ENCODE results near the gene ARID5A. TPM values are rescaled to one million over a fixed set of nuclear protein-coding genes. Genes with fewer than 3 reads are reported as not detected.
A peak's percentile ranks its signal among the peaks of the same experiment; 100 is the strongest.

ARID5A gene
- total RNA-seq, 1 donor: 37.4 TPM

- DNase-seq (ENCODE audit: low read depth in 2 of 3, low spot score in 2 of 3): no peak
Measured at GRCh38 chr2:96591494-96591893, 54.9 kb downstream of the ARID5A start.

GRCh38 chr2:96594282-96594681, 57.7 kb downstream of the ARID5A start:
- no peak for DNase-seq (ENCODE audit: low read depth in 2 of 3, low spot score in 2 of 3)

GRCh38 chr2:96594691-96595152, 58.2 kb downstream of the ARID5A start:
- peak in 1 of 3 donors; percentile 47 for DNase-seq (ENCODE audit: low read depth in 2 of 3, low spot score in 2 of 3)

GRCh38 chr2:96596596-96596995, 60.0 kb downstream of the ARID5A start:
- no peak for DNase-seq (ENCODE audit: low read depth in 2 of 3, low spot score in 2 of 3)

- no peak for DNase-seq (ENCODE audit: low read depth in 2 of 3, low spot score in 2 of 3)
Measured at GRCh38 chr2:96599941-96600340, 63.4 kb downstream of the ARID5A start.

GRCh38 chr2:96601382-96602292, 65.1 kb downstream of the ARID5A start:
- peak in 1 of 3 donors; percentile 52 for DNase-seq (ENCODE audit: low read depth in 2 of 3, low spot score in 2 of 3)

Other genes with a start within 250 kb of the ARID5A start
- gene SNRNP200, start 231.2 kb upstream of the ARID5A start, total RNA-seq: 149 TPM
- 17.2 TPM for gene ITPRIPL1, start 211.4 kb upstream of the ARID5A start, total RNA-seq
- 2.2 TPM for gene NCAPH, start 201.0 kb upstream of the ARID5A start, total RNA-seq
- gene NEURL3, start 31.4 kb upstream of the ARID5A start, total RNA-seq: 0.27 TPM
- 72.7 TPM for gene KANSL3, start 101.6 kb downstream of the ARID5A start, total RNA-seq
- gene FER1L5, start 106.0 kb downstream of the ARID5A start, total RNA-seq: not detected
- gene LMAN2L, start 203.3 kb downstream of the ARID5A start, total RNA-seq: 19.7 TPM
- gene CNNM4, start 224.2 kb downstream of the ARID5A start, total RNA-seq: 16.4 TPM

Measured in hematopoietic multipotent progenitor cell (in vitro differentiated cells).